Measurements from ENCODE around the gene CXorf49. TPM values are rescaled to one million over a fixed set of nuclear protein-coding genes. Genes with fewer than 3 reads are reported as not detected.
"Not testable (repeated sequence)": the region's sequence is repeated elsewhere in the genome, so short reads cannot be mapped to it uniquely, and the experiment has no call there.

The CXorf49 gene
- total RNA-seq (2021), result not detected in 2 replicates
- long read RNA-seq, result 0 reads

GRCh38 chrX:71718185-71718584 lies at the start of gene CXorf49:
Gene CXorf49, minus strand, starts transcription at chrX:71718285. Its CDS starts 134 bp downstream, at chrX:71718151.
- no CpG with 5 or more reads among the region's 30 CpGs for WGBS (ENCODE audit: extremely low coverage, insufficient read length, low lambda C conversion rate)
- not testable (repeated sequence) for H3K79me1 ChIP-seq (ENCODE audit: insufficient read depth, low read depth, low read length, poor library complexity, severe bottlenecking); H2BK15ac ChIP-seq (ENCODE audit: low read depth, low read length); H3K4me1 Mint-ChIP-seq; H2BK12ac ChIP-seq (ENCODE audit: insufficient read length, low read depth, low read length); H2AFZ ChIP-seq (ENCODE audit: low read length); H3K14ac ChIP-seq (ENCODE audit: insufficient read depth, low read length); H4K5ac ChIP-seq (ENCODE audit: insufficient read length, low read depth, low read length); H3K79me2 ChIP-seq (ENCODE audit: insufficient read depth, low read length); H2AK5ac ChIP-seq (ENCODE audit: insufficient read length, low read length); H3K4ac ChIP-seq (ENCODE audit: low read depth, low read length); H3K4me3 Mint-ChIP-seq; H3K27ac ChIP-seq (ENCODE audit: insufficient read length, low read depth, low read length); H4K91ac ChIP-seq (ENCODE audit: insufficient read length, low read depth, low read length); H3K27me3 ChIP-seq (ENCODE audit: insufficient read depth, low read length); H3K9me3 ChIP-seq (ENCODE audit: control insufficient read depth, low read depth, low read length); H3K36me3 Mint-ChIP-seq (ENCODE audit: insufficient read depth in 1 of 3, low read depth in 3 of 3); H3K23me2 ChIP-seq (ENCODE audit: insufficient read length, low read depth, low read length, poor library complexity, severe bottlenecking); H3K56ac ChIP-seq (ENCODE audit: insufficient read length, low read depth, low read length); H3K4me2 ChIP-seq (ENCODE audit: insufficient read depth, insufficient read length, low read length); H3K27ac Mint-ChIP-seq; H3T11ph ChIP-seq (ENCODE audit: low read length); H2BK120ac ChIP-seq (ENCODE audit: low read depth, low read length, poor library complexity, severe bottlenecking); H2BK5ac ChIP-seq (ENCODE audit: insufficient read length, low read length); H3K27me3 Mint-ChIP-seq (ENCODE audit: low read depth); H2BK20ac ChIP-seq (ENCODE audit: low read depth, low read length, poor library complexity, severe bottlenecking); DNase-seq; H3K4me1 ChIP-seq (ENCODE audit: insufficient read depth, low read length); H3K23ac ChIP-seq (ENCODE audit: insufficient read length, low read depth, low read length); H3K9ac ChIP-seq (ENCODE audit: extremely low read depth, insufficient read length, low read length); H4K8ac ChIP-seq (replicated peaks; ENCODE audit: insufficient read length, low read depth, low read length); H3K9me3 Mint-ChIP-seq; H4K20me1 ChIP-seq (ENCODE audit: control insufficient read depth, insufficient read depth, insufficient read length); H3K18ac ChIP-seq (ENCODE audit: insufficient read length, low read depth, low read length)

DNA sequence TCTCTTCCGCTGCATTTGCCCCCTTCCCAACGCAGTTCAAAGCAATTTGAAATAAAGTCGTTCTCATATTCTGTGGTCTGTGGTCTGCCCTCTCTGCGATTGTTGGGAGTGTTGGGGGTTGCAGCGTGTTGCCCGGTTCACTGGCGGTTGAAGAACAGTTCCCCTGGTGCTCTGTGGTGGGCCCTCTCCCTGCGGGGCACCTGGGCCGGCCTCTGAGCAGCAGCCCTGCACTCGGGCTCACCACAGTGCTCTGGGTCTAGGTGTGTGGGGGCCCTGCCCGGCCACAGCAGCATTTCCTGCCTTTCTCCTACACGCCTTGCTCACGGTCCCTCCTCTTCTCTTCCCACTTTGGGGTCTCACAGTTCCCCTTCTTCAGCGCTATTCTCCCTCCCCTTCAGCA lies 49.0 kb upstream of the CXorf49 start:
- H4K91ac ChIP-seq (ENCODE audit: insufficient read length, low read depth, low read length); H4K20me1 ChIP-seq (ENCODE audit: control insufficient read depth, insufficient read depth, insufficient read length); H3T11ph ChIP-seq (ENCODE audit: low read length); H3K4ac ChIP-seq (ENCODE audit: low read depth, low read length); H3K79me2 ChIP-seq (ENCODE audit: insufficient read depth, low read length); H3K9me3 ChIP-seq (ENCODE audit: control insufficient read depth, low read depth, low read length); H2BK12ac ChIP-seq (ENCODE audit: insufficient read length, low read depth, low read length); H4K5ac ChIP-seq (ENCODE audit: insufficient read length, low read depth, low read length); H3K4me1 ChIP-seq (ENCODE audit: insufficient read depth, low read length); H3K23me2 ChIP-seq (ENCODE audit: insufficient read length, low read depth, low read length, poor library complexity, severe bottlenecking); H3K4me2 ChIP-seq (ENCODE audit: insufficient read depth, insufficient read length, low read length); H3K4me1 Mint-ChIP-seq; H3K36me3 Mint-ChIP-seq (ENCODE audit: insufficient read depth in 1 of 3, low read depth in 3 of 3); H2BK20ac ChIP-seq (ENCODE audit: low read depth, low read length, poor library complexity, severe bottlenecking); H3K9me3 Mint-ChIP-seq; H3K27me3 ChIP-seq (ENCODE audit: insufficient read depth, low read length); H3K14ac ChIP-seq (ENCODE audit: insufficient read depth, low read length); DNase-seq; H3K27ac Mint-ChIP-seq; H4K8ac ChIP-seq (replicated peaks; ENCODE audit: insufficient read length, low read depth, low read length); H2BK120ac ChIP-seq (ENCODE audit: low read depth, low read length, poor library complexity, severe bottlenecking); H3K9ac ChIP-seq (ENCODE audit: extremely low read depth, insufficient read length, low read length); H2BK15ac ChIP-seq (ENCODE audit: low read depth, low read length); H3K23ac ChIP-seq (ENCODE audit: insufficient read length, low read depth, low read length); H2AK5ac ChIP-seq (ENCODE audit: insufficient read length, low read length); H3K27me3 Mint-ChIP-seq (ENCODE audit: low read depth); H3K56ac ChIP-seq (ENCODE audit: insufficient read length, low read depth, low read length); H3K27ac ChIP-seq (ENCODE audit: insufficient read length, low read depth, low read length); H2AFZ ChIP-seq (ENCODE audit: low read length); H3K4me3 Mint-ChIP-seq; H2BK5ac ChIP-seq (ENCODE audit: insufficient read length, low read length); H3K18ac ChIP-seq (ENCODE audit: insufficient read length, low read depth, low read length); H3K79me1 ChIP-seq (ENCODE audit: insufficient read depth, low read depth, low read length, poor library complexity, severe bottlenecking): not testable (repeated sequence)
- no CpG with 5 or more reads among the region's 14 CpGs for WGBS (ENCODE audit: extremely low coverage, insufficient read length, low lambda C conversion rate)

All from H9 (cell line).